ENCODE data around the gene SUN2. TPM values are rescaled to one million over a fixed set of nuclear protein-coding genes. Genes with fewer than 3 reads are reported as not detected.

SUN2 gene
- total and polyA plus RNA-seq, 2 donors (not counting 1 experiment from before 2014, with no cell fraction given), result 224 to 305 TPM

DNA sequence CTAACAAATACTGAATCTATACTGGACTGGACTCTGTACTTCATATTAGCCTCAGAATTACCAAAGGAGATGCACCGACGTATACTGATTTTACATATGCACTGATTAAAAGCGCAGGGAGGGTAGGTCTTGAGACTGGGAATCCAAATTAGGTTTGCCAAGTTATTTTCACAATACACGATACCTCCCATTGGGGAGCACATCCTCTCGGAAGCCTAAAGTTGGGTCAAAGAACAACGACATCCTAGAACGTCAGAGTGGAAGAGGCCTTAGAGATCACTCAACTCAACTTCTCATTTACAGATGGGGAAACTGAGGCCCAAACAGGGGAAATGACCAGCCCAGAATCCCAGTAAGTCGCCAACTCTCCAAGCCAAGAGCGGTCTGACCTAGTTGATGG lies 37.5 kb upstream of the SUN2 start:
- Mint-ChIP-seq H3K27me3 (peaks cover 20% of the 10 kb centered on the region), H3K4me3 (peak overlapping the region; percentile 95), H3K27ac (peak overlapping the region; percentile 86), H3K4me1 (peaks cover 19% of the 10 kb centered on the region), H3K9me3 (ENCODE audit: insufficient read depth) (no peaks in the 10 kb centered on the region)
- Histone ChIP-seq H3K27ac (ENCODE audit: low read length in 2 of 2) (peak overlapping the region; percentile 47 to 85), H4K20me1 (ENCODE audit: control insufficient read depth, insufficient read depth, low read length, poor library complexity, severe bottlenecking) (no peaks in the 10 kb centered on the region), H3K79me2 (ENCODE audit: control insufficient read depth, insufficient read depth, low read length) (no peaks in the 10 kb centered on the region), H3K9me3 (ENCODE audit: control extremely low read depth in 1 of 3, control insufficient read depth in 2 of 3, insufficient read depth in 1 of 3, low read length in 2 of 3) (no peaks in the 10 kb centered on the region), H3K4me1 (ENCODE audit: control insufficient read depth in 2 of 2, insufficient read depth in 2 of 2, low read length in 2 of 2) (peaks cover 10 to 14% of the 10 kb centered on the region in 2 donors), H3K36me3 (replicated peaks in 1 of 2; ENCODE audit: control extremely low read depth in 1 of 2, control insufficient read depth in 1 of 2, extremely low read depth in 1 of 2, insufficient read depth in 2 of 2, low read length in 1 of 2) (peaks cover 0 to 4% of the 10 kb centered on the region in 2 experiments), H2AFZ (ENCODE audit: insufficient read depth, low read depth, low read length, poor library complexity, severe bottlenecking) (peak overlapping the region; percentile 78), H3K9ac (ENCODE audit: low read length) (peak overlapping the region; percentile 86), H3K4me2 (replicated peaks; ENCODE audit: low read depth, low read length, poor library complexity, severe bottlenecking) (peak overlapping the region; percentile 88), H3K27me3 (replicated peaks in 1 of 4; ENCODE audit: control extremely low read depth in 1 of 4, control insufficient read depth in 3 of 4, insufficient read depth in 4 of 4, low read length in 3 of 4) (peaks cover 0 to 11% (median 3%) of the 10 kb centered on the region in 4 experiments), H3K4me3 (ENCODE audit: control extremely low read depth in 1 of 5, extremely low read depth in 1 of 5, insufficient read depth in 1 of 5, low read depth in 2 of 5, low read length in 4 of 5) (peak overlapping the region; percentile 54 to 85 (median 66))
- no peak for TF ChIP-seq EZH2 (IDR thresholded peaks at IDR 0.05; ENCODE audit: borderline replicate concordance, insufficient read depth, low read depth, low read length, poor library complexity, severe bottlenecking)
- TF ChIP-seq, protein P1, sequence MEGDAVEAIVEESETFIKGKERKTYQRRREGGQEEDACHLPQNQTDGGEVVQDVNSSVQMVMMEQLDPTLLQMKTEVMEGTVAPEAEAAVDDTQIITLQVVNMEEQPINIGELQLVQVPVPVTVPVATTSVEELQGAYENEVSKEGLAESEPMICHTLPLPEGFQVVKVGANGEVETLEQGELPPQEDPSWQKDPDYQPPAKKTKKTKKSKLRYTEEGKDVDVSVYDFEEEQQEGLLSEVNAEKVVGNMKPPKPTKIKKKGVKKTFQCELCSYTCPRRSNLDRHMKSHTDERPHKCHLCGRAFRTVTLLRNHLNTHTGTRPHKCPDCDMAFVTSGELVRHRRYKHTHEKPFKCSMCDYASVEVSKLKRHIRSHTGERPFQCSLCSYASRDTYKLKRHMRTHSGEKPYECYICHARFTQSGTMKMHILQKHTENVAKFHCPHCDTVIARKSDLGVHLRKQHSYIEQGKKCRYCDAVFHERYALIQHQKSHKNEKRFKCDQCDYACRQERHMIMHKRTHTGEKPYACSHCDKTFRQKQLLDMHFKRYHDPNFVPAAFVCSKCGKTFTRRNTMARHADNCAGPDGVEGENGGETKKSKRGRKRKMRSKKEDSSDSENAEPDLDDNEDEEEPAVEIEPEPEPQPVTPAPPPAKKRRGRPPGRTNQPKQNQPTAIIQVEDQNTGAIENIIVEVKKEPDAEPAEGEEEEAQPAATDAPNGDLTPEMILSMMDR (IDR thresholded peaks at IDR 0.05), result no peak
- intact Hi-C loops (cut with micrococcal nuclease), result no loop called here
- DNase-seq (no peak), ATAC-seq (ENCODE audit: low read depth) (no peak)
- ChIA-PET POLR2A (no interaction called here), CTCF (no interaction called here)
- WGBS (ENCODE audit: insufficient coverage), result 22% methylated on average over 5 of the region's 9 CpGs

DNA sequence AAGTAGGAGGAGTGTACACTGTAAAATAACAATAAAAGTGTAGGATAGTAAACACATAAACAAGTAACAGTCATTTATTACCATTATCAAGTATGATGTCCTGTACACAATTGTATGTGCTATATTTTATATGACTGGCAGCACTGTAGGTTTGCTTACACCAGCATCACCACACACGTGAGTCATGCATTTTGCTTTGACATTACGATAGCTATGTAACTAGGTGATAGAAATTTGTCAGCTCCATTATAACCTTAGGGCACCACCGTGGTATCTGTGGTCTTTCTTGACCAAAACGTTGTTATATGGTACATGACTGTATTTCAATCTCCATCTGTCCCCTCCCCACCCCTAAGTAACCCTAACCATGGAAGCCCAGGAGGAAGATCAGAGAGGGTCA lies 37.0 kb upstream of the SUN2 start:
- Histone ChIP-seq H3K9me3 (ENCODE audit: control extremely low read depth in 1 of 3, control insufficient read depth in 2 of 3, insufficient read depth in 1 of 3, low read length in 2 of 3) (no peaks in the 10 kb centered on the region), H4K20me1 (ENCODE audit: control insufficient read depth, insufficient read depth, low read length, poor library complexity, severe bottlenecking) (no peaks in the 10 kb centered on the region), H3K4me3 (ENCODE audit: control extremely low read depth in 1 of 5, extremely low read depth in 1 of 5, insufficient read depth in 1 of 5, low read depth in 2 of 5, low read length in 4 of 5) (no peak overlapping the region), H3K36me3 (replicated peaks in 1 of 2; ENCODE audit: control extremely low read depth in 1 of 2, control insufficient read depth in 1 of 2, extremely low read depth in 1 of 2, insufficient read depth in 2 of 2, low read length in 1 of 2) (peaks cover 0 to 4% of the 10 kb centered on the region in 2 experiments), H3K27me3 (replicated peaks in 1 of 4; ENCODE audit: control extremely low read depth in 1 of 4, control insufficient read depth in 3 of 4, insufficient read depth in 4 of 4, low read length in 3 of 4) (peaks cover 0 to 10% (median 3%) of the 10 kb centered on the region in 4 experiments), H3K4me2 (replicated peaks; ENCODE audit: low read depth, low read length, poor library complexity, severe bottlenecking) (peak overlapping the region; percentile 88), H3K9ac (ENCODE audit: low read length) (peak overlapping the region; percentile 86), H2AFZ (ENCODE audit: insufficient read depth, low read depth, low read length, poor library complexity, severe bottlenecking) (peak overlapping the region; percentile 78), H3K79me2 (ENCODE audit: control insufficient read depth, insufficient read depth, low read length) (no peaks in the 10 kb centered on the region), H3K4me1 (ENCODE audit: control insufficient read depth in 2 of 2, insufficient read depth in 2 of 2, low read length in 2 of 2) (peaks cover 10 to 14% of the 10 kb centered on the region in 2 donors), H3K27ac (ENCODE audit: low read length in 2 of 2) (peak overlapping the region in 1 of 2 donors; percentile 85)
- H3K27me3 Mint-ChIP-seq, result peaks cover 15% of the 10 kb centered on the region
- CTCF ChIA-PET, result interaction anchor here (1.8 kb wide), 1 partner anchor 77 kb away, joined by 3 read pairs; no protein-coding TSS in a partner anchor
- POLR2A ChIA-PET, result no interaction called here
- WGBS (ENCODE audit: insufficient coverage), result no CpG with 5 or more reads among the region's 4 CpGs
- intact Hi-C loops (cut with micrococcal nuclease), result no loop called here
- H3K4me3 Mint-ChIP-seq, result peak overlapping the region; percentile 95
- DNase-seq, result no peak
- H3K9me3 Mint-ChIP-seq (ENCODE audit: insufficient read depth), result no peaks in the 10 kb centered on the region
- H3K4me1 Mint-ChIP-seq, result peaks cover 19% of the 10 kb centered on the region
- ATAC-seq (ENCODE audit: low read depth), result no peak
- TF ChIP-seq, protein P1 (IDR thresholded peaks at IDR 0.05), result no peak
- no peak for TF ChIP-seq EZH2 (IDR thresholded peaks at IDR 0.05; ENCODE audit: borderline replicate concordance, insufficient read depth, low read depth, low read length, poor library complexity, severe bottlenecking)
- H3K27ac Mint-ChIP-seq, result peak overlapping the region; percentile 86

Data from B cell (primary cell).